Peyer's patch (tissue), 4 donors: Measurements from ENCODE around the gene ZNF518A. TPM values are rescaled to one million over a fixed set of nuclear protein-coding genes. Genes with fewer than 3 reads are reported as not detected.

Source experiments
- small RNA-seq, 2 donors: library from RNA; depleted of rRNA; stranded (forward); fragments of <200 nt; gene quantifications; one replicate each; pipeline ENCODE3, GENCODE V24; 2016
- total RNA-seq, 4 donors: library from RNA; depleted of rRNA; stranded (reverse); fragments of >200 nt; gene quantifications; one replicate each; pipeline ENCODE4 v1.1.0, GENCODE V29; 2016

The ZNF518A gene
- total RNA-seq, 4 donors from 2014 or later, result 23.9 to 43.2 (median 35.0) TPM

Small RNA genes within 50 kb of the gene (small RNA-seq; reads per million reads assigned to genes)
- 0 reads per million in 2 donors for gene RNU6-271P

Other genes starting within 250 kb of the ZNF518A start
- 10 to 100 TPM in 1 of 4 donors, 1 to 10 TPM in 3; 1.1 to 30.5 (median 2.0) TPM for gene CC2D2B, start 222.3 kb upstream of the ZNF518A start, total RNA-seq
- gene CCNJ, start 86.7 kb upstream of the ZNF518A start, total RNA-seq, result 1 to 10 TPM; 1.7 to 5.8 (median 4.5) TPM
- 10 to 100 TPM; 49.3 to 79.5 (median 50.1) TPM for gene BLNK, start 141.3 kb downstream of the ZNF518A start, total RNA-seq
- not detected for gene DNTT, start 174.1 kb downstream of the ZNF518A start, total RNA-seq
- not detected for gene OPALIN, start 228.7 kb downstream of the ZNF518A start, total RNA-seq